ENCODE results near the gene MAEA.

DNA sequence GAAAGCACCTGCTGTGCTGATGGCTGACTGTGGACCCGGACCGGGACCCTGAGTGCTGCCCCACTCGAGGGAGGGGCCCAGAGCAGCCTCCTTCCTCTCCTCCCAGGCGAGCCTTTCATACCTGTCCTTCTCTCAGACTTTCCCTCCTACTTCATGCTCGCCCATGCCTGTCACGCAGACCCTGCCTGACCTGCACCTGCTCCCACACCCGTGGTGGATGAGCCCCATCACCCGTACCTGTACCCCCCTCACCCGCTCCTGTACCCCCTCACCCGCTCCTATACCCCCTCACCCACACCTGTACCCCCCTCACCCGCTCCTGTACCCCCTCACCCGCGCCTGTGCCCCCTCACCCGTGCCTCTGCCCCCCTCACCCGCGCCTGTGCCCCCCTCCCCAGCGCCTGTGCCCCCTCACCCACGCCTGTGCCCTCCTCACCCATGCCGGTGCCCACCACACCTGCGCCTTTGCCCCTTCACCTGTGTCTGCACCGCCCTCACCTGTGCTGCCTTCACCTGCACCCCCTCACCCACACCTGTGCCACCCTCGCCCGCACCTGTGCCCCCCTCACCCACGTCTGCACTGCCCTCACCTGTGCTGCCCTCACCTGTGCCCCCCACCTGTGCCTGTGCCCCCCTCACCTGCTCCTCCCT, 5.8 kb downstream of the MAEA start:
- TF ChIP-seq, protein P1, sequence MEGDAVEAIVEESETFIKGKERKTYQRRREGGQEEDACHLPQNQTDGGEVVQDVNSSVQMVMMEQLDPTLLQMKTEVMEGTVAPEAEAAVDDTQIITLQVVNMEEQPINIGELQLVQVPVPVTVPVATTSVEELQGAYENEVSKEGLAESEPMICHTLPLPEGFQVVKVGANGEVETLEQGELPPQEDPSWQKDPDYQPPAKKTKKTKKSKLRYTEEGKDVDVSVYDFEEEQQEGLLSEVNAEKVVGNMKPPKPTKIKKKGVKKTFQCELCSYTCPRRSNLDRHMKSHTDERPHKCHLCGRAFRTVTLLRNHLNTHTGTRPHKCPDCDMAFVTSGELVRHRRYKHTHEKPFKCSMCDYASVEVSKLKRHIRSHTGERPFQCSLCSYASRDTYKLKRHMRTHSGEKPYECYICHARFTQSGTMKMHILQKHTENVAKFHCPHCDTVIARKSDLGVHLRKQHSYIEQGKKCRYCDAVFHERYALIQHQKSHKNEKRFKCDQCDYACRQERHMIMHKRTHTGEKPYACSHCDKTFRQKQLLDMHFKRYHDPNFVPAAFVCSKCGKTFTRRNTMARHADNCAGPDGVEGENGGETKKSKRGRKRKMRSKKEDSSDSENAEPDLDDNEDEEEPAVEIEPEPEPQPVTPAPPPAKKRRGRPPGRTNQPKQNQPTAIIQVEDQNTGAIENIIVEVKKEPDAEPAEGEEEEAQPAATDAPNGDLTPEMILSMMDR (conservative IDR thresholded peaks at IDR 0.05; ENCODE audit: low read depth in 2 of 2): no peak
- TF ChIP-seq EZH2 (IDR thresholded peaks at IDR 0.05; ENCODE audit: low read depth, unreplicated experiment) (no peak), POLR2AphosphoS5 (IDR thresholded peaks at IDR 0.05; ENCODE audit: low read depth) (no peak), ETS1 (IDR thresholded peaks at IDR 0.05) (no peak)
